ENCODE results near the gene GPR179. TPM values are rescaled to one million over a fixed set of nuclear protein-coding genes. Genes with fewer than 3 reads are reported as not detected.

The GPR179 gene
- total and polyA plus RNA-seq, 2 donors (not counting 3 experiments of a cell fraction or from before 2014, with no cell fraction given), result not detected

DNA sequence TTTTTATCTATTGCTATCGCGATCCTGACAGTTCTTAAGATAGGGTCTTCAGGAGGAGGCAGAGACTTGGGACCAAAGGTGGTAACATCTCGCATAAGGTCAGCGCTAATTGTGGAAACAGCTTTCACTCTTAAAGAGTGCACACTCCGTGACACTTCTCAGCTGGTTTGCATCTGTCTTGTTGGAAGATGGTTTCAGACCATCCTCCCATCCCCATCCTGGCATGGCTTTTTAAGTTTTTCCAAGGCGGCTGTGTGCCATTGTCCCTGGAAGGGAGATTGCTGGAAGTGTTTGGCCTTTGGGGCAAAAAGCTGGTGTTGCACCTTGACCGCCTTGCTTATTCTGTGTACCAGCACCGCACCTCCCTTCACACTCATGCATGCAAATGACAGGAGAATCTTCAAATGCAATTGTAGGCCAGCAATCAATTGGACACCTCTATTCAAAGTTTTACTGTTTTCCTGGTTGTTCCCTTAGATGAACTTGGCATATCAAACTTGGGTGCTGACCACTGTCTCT lies 9.4 kb upstream of the GPR179 start:
- Histone ChIP-seq H4K20me1 (replicated peaks; ENCODE audit: control insufficient read depth, extremely low read depth, insufficient read depth, low read length) (no peaks in the 10 kb centered on the region), H2AFZ (ENCODE audit: low read depth, low read length) (peak overlapping the region; percentile 34), H3K9me3 (replicated peaks; ENCODE audit: control insufficient read depth, insufficient read depth, low read length) (no peaks in the 10 kb centered on the region), H3K27me3 (ENCODE audit: control insufficient read depth in 2 of 2, insufficient read depth in 2 of 2, low read length in 2 of 2) (no peaks in the 10 kb centered on the region), H3K4me3 (replicated peaks in 1 of 3; ENCODE audit: insufficient read depth in 1 of 3, low read depth in 1 of 3, low read length in 3 of 3) (peak overlapping the region; percentile 66 to 69 (median 69)), H3K4me1 (ENCODE audit: control insufficient read depth, extremely low read depth, insufficient read depth, low read length) (peaks cover 8% of the 10 kb centered on the region), H3K79me2 (ENCODE audit: control insufficient read depth, insufficient read depth, low read length) (peaks cover 4% of the 10 kb centered on the region), H3K9ac (replicated peaks; ENCODE audit: extremely low read depth, insufficient read depth, low read length) (peak overlapping the region; percentile 59), H3K36me3 (ENCODE audit: control insufficient read depth in 2 of 2, extremely low read depth in 1 of 2, insufficient read depth in 2 of 2, low read length in 2 of 2) (no peaks in the 10 kb centered on the region), H3K4me2 (ENCODE audit: insufficient read depth, low read length) (peak overlapping the region; percentile 91), H3K9me1 (replicated peaks; ENCODE audit: control insufficient read depth, extremely low read depth, insufficient read depth, low read length) (no peaks in the 10 kb centered on the region), H3K27ac (ENCODE audit: insufficient read depth, low read depth, low read length) (no peak overlapping the region)
- no peak for TF ChIP-seq POLR2A (IDR thresholded peaks at IDR 0.05; ENCODE audit: low read depth, low read length)
- TF ChIP-seq JUN (IDR thresholded peaks at IDR 0.05; ENCODE audit: borderline replicate concordance, insufficient read depth, insufficient read length, low read depth), result no peak
- no peak for TF ChIP-seq POLR2AphosphoS5 (IDR thresholded peaks at IDR 0.05; ENCODE audit: insufficient read depth, low read depth, low read length)
- TF ChIP-seq MYC (IDR thresholded peaks at IDR 0.05; ENCODE audit: low read depth, low read length), result no peak
- no peak for TF ChIP-seq EZH2 (IDR thresholded peaks at IDR 0.05; ENCODE audit: borderline replicate concordance, low read depth, low read length, severe bottlenecking)
- TF ChIP-seq, protein P1, sequence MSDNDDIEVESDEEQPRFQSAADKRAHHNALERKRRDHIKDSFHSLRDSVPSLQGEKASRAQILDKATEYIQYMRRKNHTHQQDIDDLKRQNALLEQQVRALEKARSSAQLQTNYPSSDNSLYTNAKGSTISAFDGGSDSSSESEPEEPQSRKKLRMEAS (IDR thresholded peaks at IDR 0.05; ENCODE audit: insufficient read depth, insufficient read length), result no peak
- TF ChIP-seq, protein P2, sequence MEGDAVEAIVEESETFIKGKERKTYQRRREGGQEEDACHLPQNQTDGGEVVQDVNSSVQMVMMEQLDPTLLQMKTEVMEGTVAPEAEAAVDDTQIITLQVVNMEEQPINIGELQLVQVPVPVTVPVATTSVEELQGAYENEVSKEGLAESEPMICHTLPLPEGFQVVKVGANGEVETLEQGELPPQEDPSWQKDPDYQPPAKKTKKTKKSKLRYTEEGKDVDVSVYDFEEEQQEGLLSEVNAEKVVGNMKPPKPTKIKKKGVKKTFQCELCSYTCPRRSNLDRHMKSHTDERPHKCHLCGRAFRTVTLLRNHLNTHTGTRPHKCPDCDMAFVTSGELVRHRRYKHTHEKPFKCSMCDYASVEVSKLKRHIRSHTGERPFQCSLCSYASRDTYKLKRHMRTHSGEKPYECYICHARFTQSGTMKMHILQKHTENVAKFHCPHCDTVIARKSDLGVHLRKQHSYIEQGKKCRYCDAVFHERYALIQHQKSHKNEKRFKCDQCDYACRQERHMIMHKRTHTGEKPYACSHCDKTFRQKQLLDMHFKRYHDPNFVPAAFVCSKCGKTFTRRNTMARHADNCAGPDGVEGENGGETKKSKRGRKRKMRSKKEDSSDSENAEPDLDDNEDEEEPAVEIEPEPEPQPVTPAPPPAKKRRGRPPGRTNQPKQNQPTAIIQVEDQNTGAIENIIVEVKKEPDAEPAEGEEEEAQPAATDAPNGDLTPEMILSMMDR (IDR thresholded peaks at IDR 0.05; ENCODE audit: extremely low read depth in 1 of 2, insufficient read depth in 1 of 2, low read depth in 1 of 2, low read length in 2 of 2), result no peak
- no peak for TF ChIP-seq FOS (IDR thresholded peaks at IDR 0.05; ENCODE audit: borderline replicate concordance, insufficient read depth, low read length)
- no peak for TF ChIP-seq GATA2 (IDR thresholded peaks at IDR 0.05; ENCODE audit: insufficient read depth, insufficient read length, low read depth, low read length)
- intact Hi-C loops (cut with micrococcal nuclease), result loop anchor here (5.0 kb wide), 1 partner anchor 139 kb away; no protein-coding TSS in a partner anchor
- ChIA-PET POLR2A (interaction anchor here (0.6 kb wide), 2 partner anchors 9 to 40 kb away, joined by 3 read pairs; no protein-coding TSS in a partner anchor), CTCF (interaction anchor here (1.0 to 4.7 kb wide), 14 partner anchors 10 to 316 kb away, joined by 3 to 57 read pairs (median 4); no protein-coding TSS in a partner anchor)
- dilution Hi-C loops (cut with MboI; ENCODE audit: extremely low pct_ligation_motif_present, low sequenced_read_pairs), result no loop called here
- FAIRE-seq (no peak), DNase-seq (ENCODE audit: low read depth, low spot score) (no peak)
- BruUV-seq (replicated peaks), result no TSS peak

Measured in endothelial cell of umbilical vein (primary cell).